ENCODE data around the gene MT1B. TPM values are rescaled to one million over a fixed set of nuclear protein-coding genes. Genes with fewer than 3 reads are reported as not detected.

The MT1B gene
- total RNA-seq, 1 experiment from 2014 or later, result not detected

DNA sequence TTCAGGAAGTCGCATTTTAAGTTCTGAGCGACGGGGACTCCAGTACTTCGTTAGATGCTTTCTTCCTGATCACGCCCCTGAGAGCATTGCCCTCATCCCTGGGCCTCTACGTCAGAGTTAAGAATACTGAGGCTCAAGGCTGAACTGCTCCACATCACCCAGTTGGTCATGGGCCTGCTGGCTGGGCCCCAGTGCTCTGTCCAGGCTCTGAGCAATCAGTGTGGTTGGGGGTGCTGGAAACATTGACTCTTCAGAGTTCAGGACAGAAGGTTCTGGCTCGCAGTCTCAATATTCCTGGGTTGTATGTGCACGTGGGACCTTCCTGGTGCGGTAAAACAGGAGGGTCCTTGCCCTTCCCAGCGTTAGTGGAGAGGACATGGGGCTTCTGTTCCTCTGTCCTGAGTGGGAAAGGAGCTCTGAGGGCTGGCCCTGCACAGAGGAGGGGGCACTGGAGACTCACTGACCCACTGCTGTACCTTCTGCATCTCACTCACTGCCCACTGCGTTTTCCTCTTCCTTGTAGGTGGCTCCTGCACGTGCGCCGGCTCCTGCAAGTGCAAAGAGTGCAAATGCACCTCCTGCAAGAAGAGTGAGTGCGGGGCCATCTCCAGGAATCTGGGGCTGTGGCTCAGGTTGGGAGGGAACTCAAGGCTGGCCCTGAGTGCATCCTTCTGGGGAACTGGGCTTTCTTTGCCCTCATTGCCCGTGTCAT lies 25.6 kb upstream of the MT1B start:
- Mint-ChIP-seq H3K4me3 (peak overlapping the region; percentile 57 to 83), H3K36me3 (ENCODE audit: insufficient read depth in 1 of 3, low read depth in 3 of 3) (peaks cover 4 to 8% (median 5%) of the 10 kb centered on the region in 3 experiments; a peak in 6 of 7 replicates), H3K27me3 (ENCODE audit: low read depth) (peaks cover 94% of the 10 kb centered on the region), H3K9me3 (peaks cover 3 to 14% of the 10 kb centered on the region in 2 experiments; a peak in 3 of 5 replicates), H3K4me1 (peaks cover 39 to 45% of the 10 kb centered on the region in 2 experiments), H3K27ac (no peak overlapping the region)
- Histone ChIP-seq H3K18ac (ENCODE audit: insufficient read length, low read depth, low read length) (no peak overlapping the region), H2AFZ (ENCODE audit: low read length) (peak overlapping the region; percentile 9), H3K9me3 (ENCODE audit: control insufficient read depth, low read depth, low read length) (peaks cover 6% of the 10 kb centered on the region), H4K8ac (replicated peaks; ENCODE audit: insufficient read length, low read depth, low read length) (no peak overlapping the region), H3K9ac (ENCODE audit: extremely low read depth, insufficient read length, low read length) (no peak overlapping the region), H2BK12ac (ENCODE audit: insufficient read length, low read depth, low read length) (no peak overlapping the region), H3K56ac (ENCODE audit: insufficient read length, low read depth, low read length) (no peak overlapping the region), H2BK120ac (ENCODE audit: low read depth, low read length, poor library complexity, severe bottlenecking) (no peak overlapping the region), H3K27ac (ENCODE audit: insufficient read length, low read depth, low read length) (no peak overlapping the region), H3K23me2 (ENCODE audit: insufficient read length, low read depth, low read length, poor library complexity, severe bottlenecking) (peaks cover 9% of the 10 kb centered on the region), H4K91ac (ENCODE audit: insufficient read length, low read depth, low read length) (no peak overlapping the region), H3T11ph (ENCODE audit: low read length) (no peak overlapping the region), H4K5ac (ENCODE audit: insufficient read length, low read depth, low read length) (no peak overlapping the region), H3K27me3 (ENCODE audit: insufficient read depth, low read length) (peaks cover 62% of the 10 kb centered on the region), H2BK15ac (ENCODE audit: low read depth, low read length) (no peak overlapping the region), H3K14ac (ENCODE audit: insufficient read depth, low read length) (no peak overlapping the region; the same call in 1 of the 2 replicates), H4K20me1 (ENCODE audit: control insufficient read depth, insufficient read depth, insufficient read length) (no peaks in the 10 kb centered on the region), H3K4ac (ENCODE audit: low read depth, low read length) (no peak overlapping the region), H3K23ac (ENCODE audit: insufficient read length, low read depth, low read length) (no peak overlapping the region), H2BK5ac (ENCODE audit: insufficient read length, low read length) (no peak overlapping the region), H3K4me2 (ENCODE audit: insufficient read depth, insufficient read length, low read length) (peak overlapping the region; percentile 71), H2AK5ac (ENCODE audit: insufficient read length, low read length) (no peak overlapping the region), H2BK20ac (ENCODE audit: low read depth, low read length, poor library complexity, severe bottlenecking) (no peak overlapping the region), H3K4me1 (ENCODE audit: insufficient read depth, low read length) (no peaks in the 10 kb centered on the region; the same call in 1 of the 2 replicates), H3K79me1 (ENCODE audit: insufficient read depth, low read depth, low read length, poor library complexity, severe bottlenecking) (no peaks in the 10 kb centered on the region), H3K79me2 (ENCODE audit: insufficient read depth, low read length) (no peaks in the 10 kb centered on the region)
- DNase-seq, result no peak
- TF ChIP-seq, protein P1, sequence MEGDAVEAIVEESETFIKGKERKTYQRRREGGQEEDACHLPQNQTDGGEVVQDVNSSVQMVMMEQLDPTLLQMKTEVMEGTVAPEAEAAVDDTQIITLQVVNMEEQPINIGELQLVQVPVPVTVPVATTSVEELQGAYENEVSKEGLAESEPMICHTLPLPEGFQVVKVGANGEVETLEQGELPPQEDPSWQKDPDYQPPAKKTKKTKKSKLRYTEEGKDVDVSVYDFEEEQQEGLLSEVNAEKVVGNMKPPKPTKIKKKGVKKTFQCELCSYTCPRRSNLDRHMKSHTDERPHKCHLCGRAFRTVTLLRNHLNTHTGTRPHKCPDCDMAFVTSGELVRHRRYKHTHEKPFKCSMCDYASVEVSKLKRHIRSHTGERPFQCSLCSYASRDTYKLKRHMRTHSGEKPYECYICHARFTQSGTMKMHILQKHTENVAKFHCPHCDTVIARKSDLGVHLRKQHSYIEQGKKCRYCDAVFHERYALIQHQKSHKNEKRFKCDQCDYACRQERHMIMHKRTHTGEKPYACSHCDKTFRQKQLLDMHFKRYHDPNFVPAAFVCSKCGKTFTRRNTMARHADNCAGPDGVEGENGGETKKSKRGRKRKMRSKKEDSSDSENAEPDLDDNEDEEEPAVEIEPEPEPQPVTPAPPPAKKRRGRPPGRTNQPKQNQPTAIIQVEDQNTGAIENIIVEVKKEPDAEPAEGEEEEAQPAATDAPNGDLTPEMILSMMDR (conservative IDR thresholded peaks at IDR 0.05), result no peak
- no CpG with 5 or more reads among the region's 16 CpGs for WGBS (ENCODE audit: extremely low coverage, insufficient read length, low lambda C conversion rate)

Measured in H9 (cell line).